Activated T-cell treated with anti-CD3 and anti-CD28 coated beads for 48 hours (primary cell): Measurements from ENCODE around the gene KMT2E.

Source experiments
- DNase-seq: peaks from one replicate; pipeline ENCODE4 v3.0.0-alpha.2; 2020; ENCODE audit warnings: low read depth

The KMT2E gene

GRCh38 chr7:105130580-105130979 lies 116.6 kb downstream of the KMT2E start:
- no peak for DNase-seq

- DNase-seq = no peak
Measured at GRCh38 chr7:105131033-105131656, 117.1 kb downstream of the KMT2E start.

GRCh38 chr7:105131890-105132289 lies 117.9 kb downstream of the KMT2E start:
- no peak for DNase-seq

- no peak for DNase-seq
Measured at GRCh38 chr7:105132335-105132734, 118.3 kb downstream of the KMT2E start.

- no peak for DNase-seq
Measured at GRCh38 chr7:105132835-105133234, 118.8 kb downstream of the KMT2E start.

- no peak for DNase-seq
Measured at GRCh38 chr7:105133358-105133757, 119.4 kb downstream of the KMT2E start.

- DNase-seq = no peak
Measured at GRCh38 chr7:105133986-105134655, 120.1 kb downstream of the KMT2E start.

- DNase-seq = no peak
Measured at GRCh38 chr7:105136221-105136620, 122.2 kb downstream of the KMT2E start.

- DNase-seq = no peak
Measured at GRCh38 chr7:105137898-105138297, 123.9 kb downstream of the KMT2E start.

- no peak for DNase-seq
Measured at GRCh38 chr7:105139381-105139780, 125.4 kb downstream of the KMT2E start.

GRCh38 chr7:105141068-105141467 lies 127.1 kb downstream of the KMT2E start:
- DNase-seq = no peak

- no peak for DNase-seq
Measured at GRCh38 chr7:105149827-105150226, 135.8 kb downstream of the KMT2E start.

GRCh38 chr7:105151152-105151551 lies 137.1 kb downstream of the KMT2E start:
- no peak for DNase-seq

- no peak for DNase-seq
Measured at GRCh38 chr7:105153531-105153930, 139.5 kb downstream of the KMT2E start.

- no peak for DNase-seq
Measured at GRCh38 chr7:105154084-105154483, 140.1 kb downstream of the KMT2E start.

GRCh38 chr7:105156731-105157130 lies 142.7 kb downstream of the KMT2E start:
- DNase-seq = no peak

GRCh38 chr7:105157278-105157677 lies 143.3 kb downstream of the KMT2E start:
- no peak for DNase-seq

- DNase-seq = no peak
Measured at GRCh38 chr7:105161366-105161765, 147.4 kb downstream of the KMT2E start.
